CD4-positive, alpha-beta T cell treated with Interleukin-12 subunit alpha and Interleukin-12 subunit beta, for 1 hour (primary cell): ENCODE measurements around the gene ZNF658.
"Not testable (repeated sequence)": the region's sequence is repeated elsewhere in the genome, so short reads cannot be mapped to it uniquely, and the experiment has no call there.

ENCODE experiments used
- DNase-seq: peaks from one replicate; pipeline ENCODE4 v3.0.0-alpha.2; 2020

The ZNF658 gene

DNA sequence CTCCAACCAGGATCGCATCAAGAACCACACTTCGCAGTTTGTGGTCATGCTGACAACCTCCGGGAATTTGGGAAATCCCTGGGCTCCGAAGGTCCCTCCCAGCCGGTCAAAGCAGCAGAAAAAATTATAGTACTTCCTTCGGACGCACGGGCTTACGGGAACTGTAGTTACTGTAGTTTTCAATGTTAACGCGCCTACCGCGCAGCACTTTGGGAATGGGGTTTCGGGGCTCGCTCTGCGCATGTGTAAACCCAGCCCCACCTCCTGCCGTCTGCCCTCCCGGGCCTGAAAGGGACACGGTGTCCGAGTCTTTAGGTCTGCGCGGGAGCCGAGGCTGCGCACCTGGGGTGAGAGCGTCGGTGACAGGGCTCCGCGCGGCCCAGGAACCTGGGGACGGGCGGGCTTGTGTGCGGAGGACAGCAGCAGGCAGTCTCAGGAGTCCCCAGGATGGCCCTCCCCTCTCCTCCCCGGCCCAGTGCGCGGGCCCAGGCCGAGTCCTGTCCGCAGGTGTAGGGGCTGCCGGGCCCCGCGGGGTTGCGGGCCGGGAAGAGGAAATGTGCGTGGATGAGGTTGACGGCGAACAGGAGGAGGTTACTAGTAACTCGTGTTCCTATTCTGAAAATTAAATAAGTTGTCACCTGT lies at the start of gene ZNF658:
TSS of gene ZNF658 (plus strand) at position 236 of the 642 bp plus-strand sequence. CDS start 2,837 bp downstream, outside the sequence.
- peak; percentile 80 for DNase-seq

GRCh38 chr9:66861732-66862131 lies 38.8 kb upstream of the ZNF658 start:
- DNase-seq = not testable (repeated sequence)

DNA sequence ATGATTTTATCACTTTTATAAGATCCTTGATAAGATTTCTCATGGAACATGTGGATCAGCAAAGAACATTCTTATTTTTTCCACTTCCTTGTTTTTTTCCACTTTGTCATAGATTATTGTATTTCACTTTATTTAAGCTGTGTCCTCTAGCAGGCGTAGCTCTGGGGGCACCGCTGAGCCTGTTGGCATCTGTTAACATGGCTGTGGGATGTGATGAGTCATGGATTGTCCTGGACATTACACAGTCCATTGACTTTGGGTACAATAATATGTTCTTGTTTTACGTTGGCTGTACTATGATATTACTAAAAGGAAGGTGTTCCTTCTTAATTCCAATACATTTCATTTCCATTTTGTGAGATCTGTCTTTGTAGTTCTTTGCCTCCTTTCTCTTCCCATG lies 31.9 kb upstream of the ZNF658 start:
- DNase-seq = not testable (repeated sequence)

- not testable (repeated sequence) for DNase-seq
These were observed 19.9 kb upstream of the ZNF658 start for GRCh38 chr9:66880605-66881004.

DNA sequence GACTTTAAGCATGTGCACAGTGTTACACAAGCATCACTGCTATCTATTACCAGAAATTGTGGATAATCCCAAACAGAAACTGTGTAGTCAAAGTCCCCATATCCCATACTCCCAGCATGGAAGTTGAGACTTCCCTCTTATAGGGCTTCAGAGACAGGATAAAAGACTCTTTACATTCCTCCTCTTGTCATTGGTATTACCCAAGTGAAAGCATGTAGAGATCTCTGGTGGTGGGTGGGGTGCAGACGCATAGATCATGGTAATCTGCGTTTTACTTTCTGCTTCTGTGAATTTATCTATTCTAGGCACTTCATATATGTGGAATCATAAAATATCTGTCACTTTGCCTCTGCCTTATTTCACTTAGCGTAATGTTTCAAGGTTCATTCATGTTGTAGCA lies 18.7 kb upstream of the ZNF658 start:
- DNase-seq = not testable (repeated sequence)

DNA sequence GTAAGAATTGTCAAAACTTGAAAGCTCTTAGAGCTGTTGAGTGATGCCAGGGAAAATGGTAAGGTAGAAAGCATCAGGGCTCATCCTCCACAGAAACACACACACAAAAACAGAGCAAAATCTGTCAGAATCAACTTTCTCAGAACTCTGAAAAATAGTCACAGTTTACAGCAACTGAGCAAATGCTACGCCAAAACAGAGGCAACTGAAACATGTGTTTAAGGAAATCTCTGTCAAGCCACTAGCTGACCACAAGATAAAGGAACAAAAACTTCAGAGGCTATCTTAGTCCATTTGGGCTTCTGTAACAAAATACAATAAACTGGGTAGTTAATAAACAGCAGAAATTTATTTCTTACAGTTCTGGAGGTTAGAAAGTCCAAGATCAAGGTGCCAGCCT lies 10.2 kb upstream of the ZNF658 start:
- DNase-seq = not testable (repeated sequence)

GRCh38 chr9:66901141-66901540 lies 616 bp downstream of the ZNF658 start:
- peak; percentile 0 for DNase-seq

DNA sequence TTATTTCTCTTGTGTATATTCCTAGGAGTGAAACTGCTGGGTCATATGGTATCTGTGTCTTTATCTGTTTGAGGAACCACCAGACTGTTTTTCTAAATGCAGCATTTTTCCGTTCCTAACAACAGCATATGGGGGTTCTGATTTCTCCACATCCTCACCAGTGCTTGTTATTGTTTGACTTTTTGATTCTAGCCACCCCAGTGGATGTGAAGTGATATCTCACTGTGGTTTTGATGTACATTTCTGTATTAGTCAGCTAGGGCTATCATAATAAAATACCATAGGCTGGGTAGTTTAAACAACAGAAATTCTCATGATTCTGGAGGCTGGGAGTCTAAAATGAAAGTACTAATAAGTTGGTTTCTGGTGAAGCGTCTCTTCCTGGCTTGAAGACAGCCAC lies 9.0 kb downstream of the ZNF658 start:
- DNase-seq = not testable (repeated sequence)

GRCh38 chr9:66920072-66920471 lies 19.5 kb downstream of the ZNF658 start:
- DNase-seq = not testable (repeated sequence)

DNA sequence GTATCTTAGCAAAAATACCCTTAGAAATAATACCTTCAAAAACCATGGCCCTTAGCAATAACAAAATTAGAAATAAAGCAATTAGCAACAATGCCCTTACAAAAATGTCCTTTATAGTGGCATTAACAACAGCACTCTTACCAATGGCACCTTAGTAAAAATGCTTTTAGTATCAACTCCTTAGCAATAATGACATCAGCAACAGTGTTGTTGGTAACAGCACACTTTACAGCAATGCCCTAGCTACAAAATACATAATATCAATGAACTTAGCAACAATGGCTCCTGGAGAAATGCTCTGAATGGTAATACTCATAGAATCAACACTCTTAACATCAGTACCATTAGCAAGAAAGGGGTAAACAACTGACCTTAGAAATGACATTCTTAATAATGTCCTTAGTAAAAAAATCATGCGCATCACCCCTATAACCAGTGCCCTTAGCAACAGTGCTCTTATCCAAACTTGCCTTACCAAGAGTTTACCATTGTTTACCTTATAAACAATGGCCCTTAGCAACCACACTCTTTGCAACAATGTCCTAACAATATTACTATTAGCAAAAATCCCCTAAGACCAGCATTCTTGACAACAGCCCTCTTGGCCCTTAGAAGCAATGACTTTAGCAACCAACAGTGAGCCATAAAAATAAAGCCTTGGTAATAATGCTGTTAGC lies 35.8 kb downstream of the ZNF658 start:
- DNase-seq = not testable (repeated sequence)

- not testable (repeated sequence) for DNase-seq
These were observed 37.1 kb downstream of the ZNF658 start for GRCh38 chr9:66937662-66938061.

GRCh38 chr9:66938322-66938721 lies 37.8 kb downstream of the ZNF658 start:
- not testable (repeated sequence) for DNase-seq

DNA sequence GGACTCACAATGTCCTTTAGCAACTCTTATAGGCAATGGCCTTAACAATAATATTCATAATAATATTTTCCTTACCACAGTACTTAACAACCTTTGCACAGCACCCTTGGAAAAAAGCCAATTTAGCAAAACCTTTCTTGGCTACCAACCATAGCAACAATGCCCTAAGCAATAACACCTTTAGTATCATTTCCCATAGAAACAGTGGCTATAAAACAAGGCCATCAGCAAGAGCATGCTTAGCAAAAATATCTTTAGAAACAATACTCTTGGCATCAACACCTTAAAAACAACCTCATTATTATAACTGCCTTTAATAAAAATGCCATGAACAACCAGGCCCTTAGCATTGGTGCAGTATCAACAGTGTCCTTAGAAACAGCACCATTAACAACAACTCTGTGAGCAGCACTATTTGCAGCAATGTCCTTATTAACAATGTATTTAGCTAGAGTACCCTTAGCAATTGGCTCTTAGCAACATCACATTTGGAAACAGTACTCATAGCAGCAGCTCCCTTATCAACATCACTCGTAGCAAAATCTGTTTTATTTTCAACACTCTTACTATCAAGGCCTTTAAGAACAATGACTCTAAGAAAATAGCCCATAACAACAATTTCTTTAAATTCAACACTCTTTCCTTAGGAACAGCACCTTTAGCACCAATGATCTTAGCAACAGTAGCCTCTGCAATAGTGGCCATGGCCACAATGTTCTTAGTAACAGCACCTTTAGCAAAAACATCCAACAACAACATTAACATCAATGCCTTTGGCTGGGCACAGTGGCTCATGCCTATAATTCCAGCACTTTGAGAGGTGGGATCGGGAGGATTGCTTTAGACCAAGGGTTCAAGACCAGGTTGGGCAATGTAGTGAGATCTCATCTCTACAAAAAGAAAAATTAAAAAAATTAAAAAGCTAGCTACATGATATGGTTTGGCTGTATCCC lies 39.6 kb downstream of the ZNF658 start:
- DNase-seq = not testable (repeated sequence)

DNA sequence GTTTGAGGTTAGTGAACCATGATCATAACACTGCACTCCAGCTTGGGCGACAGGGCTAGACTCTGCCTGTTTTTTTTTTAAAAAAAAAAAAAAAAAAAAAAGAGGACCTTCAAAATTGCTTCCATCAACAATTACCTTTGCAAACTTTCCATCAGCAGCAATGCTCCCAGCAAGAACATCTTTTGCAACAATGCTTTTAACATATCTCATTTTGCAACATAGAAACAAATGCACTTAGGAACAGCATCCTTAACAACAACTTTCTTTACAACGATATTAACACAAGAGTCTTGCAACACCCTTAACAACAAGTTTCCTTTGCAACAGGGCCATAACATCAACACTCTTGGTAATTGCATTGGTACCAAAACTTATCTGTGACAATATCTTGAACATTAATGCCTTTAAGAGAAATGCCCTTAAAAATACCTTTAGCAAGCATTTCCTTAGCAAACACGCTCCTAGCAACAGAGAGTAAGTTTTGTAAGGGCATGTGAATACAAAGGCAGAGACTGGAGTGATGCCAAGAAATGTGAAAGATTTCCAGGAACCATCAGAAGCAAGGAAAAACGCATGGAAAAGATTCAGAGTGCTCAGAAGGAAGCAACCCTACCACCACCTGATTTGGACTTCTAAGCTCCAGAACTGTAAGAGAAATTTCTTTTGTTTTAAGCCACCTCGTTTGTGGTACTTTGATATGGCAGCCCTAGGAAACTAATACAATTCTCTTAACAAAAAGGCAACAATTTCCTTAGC lies 42.1 kb downstream of the ZNF658 start:
- DNase-seq = not testable (repeated sequence)

GRCh38 chr9:66952576-66952975 lies 52.1 kb downstream of the ZNF658 start:
- DNase-seq = not testable (repeated sequence)
